PC-9 (cell line): Measurements from ENCODE around the gene ZC3HAV1. TPM values are rescaled to one million over a fixed set of nuclear protein-coding genes. Genes with fewer than 3 reads are reported as not detected.
A peak's percentile ranks its signal among the peaks of the same experiment; 100 is the strongest.

ENCODE experiments used
- BruUV-seq: library from RNA; stranded (reverse); fragments of 400-500 nt; replicated peaks from 2 replicates; lab custom pipeline; 2021; lab: Mats Ljungman, UMichigan
- CTCF ChIA-PET: fragments of 300-600 bp; sonication (Branson Sonifier 250); formaldehyde crosslinking; loops from one replicate; lab custom pipeline; 2022; ENCODE audit warnings: antibody characterized with exemption; lab: Charles Lee
- POLR2A ChIA-PET: fragments of 300-600 bp; sonication (Branson Sonifier 250); formaldehyde crosslinking; loops from one replicate; lab custom pipeline; 2022; ENCODE audit warnings: antibody characterized with exemption; ENCODE audit not compliant: unreplicated experiment; lab: Charles Lee
- DNase-seq, 2 experiments: peaks; one replicate each; pipeline versions ENCODE4 v3.0.0 to v3.0.0-alpha.2; 2015 to 2022; ENCODE audit warnings: mixed read lengths in 1 of 2
- H2AFZ ChIP-seq: fragments of 200-600 bp; sonication (generic); 2 replicates; pipeline ENCODE4 v1.8.1; 2017; ENCODE audit warnings: antibody characterized with exemption
- H3F3A ChIP-seq: fragments of 200-600 bp; sonication (generic); 2 replicates; pipeline ENCODE4 v1.8.1; 2017; ENCODE audit warnings: antibody characterized with exemption, mild to moderate bottlenecking, low read depth; ENCODE audit not compliant: insufficient read depth
- H3K27ac ChIP-seq: fragments of 200-600 bp; sonication (generic); 2 replicates; pipeline ENCODE4 v1.6.1; 2016; ENCODE audit warnings: mixed run types
- H3K27me3 ChIP-seq: fragments of 200-600 bp; sonication (generic); 2 replicates; pipeline ENCODE4 v1.6.1; 2016; ENCODE audit warnings: low read depth, mixed run types; ENCODE audit not compliant: insufficient read depth
- H3K36me3 ChIP-seq: fragments of 200-600 bp; sonication (generic); 2 replicates; pipeline ENCODE4 v1.6.1; 2016; ENCODE audit warnings: low read depth, mixed run types
- H3K4me1 ChIP-seq: fragments of 200-600 bp; sonication (generic); replicated peaks from 2 replicates; pipeline ENCODE4 v1.6.1; 2016; ENCODE audit warnings: mixed run types; ENCODE audit not compliant: insufficient read depth
- H3K4me2 ChIP-seq: fragments of 200-600 bp; sonication (generic); 2 replicates; pipeline ENCODE4 v1.6.1; 2017; ENCODE audit warnings: mixed run types
- H3K4me3 ChIP-seq: fragments of 200-600 bp; sonication (generic); 2 replicates; pipeline ENCODE4 v1.6.1; 2016; ENCODE audit warnings: mixed run types
- H3K79me2 ChIP-seq: fragments of 200-600 bp; sonication (generic); 2 replicates; pipeline ENCODE4 v1.6.1; 2017; ENCODE audit warnings: low read depth, mixed run types
- H3K9me2 ChIP-seq: fragments of 200-600 bp; sonication (generic); 2 replicates; pipeline ENCODE4 v1.8.1; 2017; ENCODE audit warnings: mild to moderate bottlenecking; ENCODE audit not compliant: insufficient read depth
- H3K9me3 ChIP-seq: fragments of 200-600 bp; sonication (generic); 2 replicates; pipeline ENCODE4 v1.8.1; 2016; ENCODE audit warnings: low read depth; ENCODE audit not compliant: insufficient read depth
- H4K20me1 ChIP-seq: fragments of 200-600 bp; sonication (generic); 2 replicates; pipeline ENCODE4 v1.8.1; 2017; ENCODE audit not compliant: insufficient read depth
- CTCF ChIP-seq: fragments of 200-600 bp; sonication (generic); conservative IDR thresholded peaks from 2 replicates; pipeline ENCODE4 v1.6.1; 2017; ENCODE audit warnings: mixed run types, antibody characterized with exemption, mild to moderate bottlenecking, moderate library complexity
- EZH2 ChIP-seq: fragments of 200-600 bp; sonication (generic); IDR thresholded peaks from 2 replicates; pipeline ENCODE4 v1.8.0; 2017; ENCODE audit warnings: antibody characterized with exemption, low read depth
- intact Hi-C: fragments of 100-400 bp; cut with micrococcal nuclease; formaldehyde crosslinking; loops from one replicate; pipeline ENCODE4 v1.10.0; 2022; ENCODE audit not compliant: unreplicated experiment
- total RNA-seq: library from RNA; stranded (reverse); gene quantifications from 2 replicates; pipeline ENCODE4 v1.2.3, GENCODE V29; 2021

The ZC3HAV1 gene
- total RNA-seq, 1 experiment from 2014 or later, result 36.7 TPM

GRCh38 chr7:139016931-139017511 is 92.5 kb downstream of the ZC3HAV1 start:
- Histone ChIP-seq H3K4me3 (no peak overlapping the region), H3K9me3 (no peaks in the 10 kb centered on the region), H2AFZ (no peak overlapping the region), H3K4me2 (no peak overlapping the region), H3K27ac (no peak overlapping the region), H3K9me2 (no peaks in the 10 kb centered on the region), H3K27me3 (no peaks in the 10 kb centered on the region), H3K79me2 (no peaks in the 10 kb centered on the region), H3F3A (peaks cover 22% of the 10 kb centered on the region; the same call in 1 of the 2 replicates), H3K4me1 (no peaks in the 10 kb centered on the region), H4K20me1 (no peaks in the 10 kb centered on the region; the same call in 1 of the 2 replicates), H3K36me3 (no peaks in the 10 kb centered on the region)
- TF ChIP-seq CTCF, result peak; percentile 83
- no peak for TF ChIP-seq EZH2
- DNase-seq, result peak; percentile 51 to 56
- intact Hi-C loops, result loop anchor here (1.0 kb wide), 1 partner anchor 58 kb away; no protein-coding TSS in a partner anchor
- ChIA-PET POLR2A (interaction anchor here (0.6 kb wide), 2 partner anchors 19 to 31 kb away, joined by 4 read pairs; no protein-coding TSS in a partner anchor), CTCF (interaction anchor here (0.6 to 1.1 kb wide), 6 partner anchors 12 to 986 kb away, joined by 3 to 13 read pairs (median 8); no protein-coding TSS in a partner anchor)
- BruUV-seq, result no TSS peak

- H3K36me3 ChIP-seq, result no peaks in the 10 kb centered on the region
- TF ChIP-seq EZH2 (no peak), CTCF (no peak)
- POLR2A ChIA-PET, result no interaction called here
- H3K27ac ChIP-seq, result no peak overlapping the region
- H4K20me1 ChIP-seq, result no peaks in the 10 kb centered on the region
- no TSS peak for BruUV-seq
- H3K27me3 ChIP-seq, result no peaks in the 10 kb centered on the region
- no peak overlapping the region for H3K4me3 ChIP-seq
- no peaks in the 10 kb centered on the region for H3F3A ChIP-seq
- H3K9me3 ChIP-seq, result no peaks in the 10 kb centered on the region; the same call in 1 of the 2 replicates
- no peak overlapping the region for H3K4me2 ChIP-seq
- intact Hi-C loops, result no loop called here
- H3K4me1 ChIP-seq, result no peaks in the 10 kb centered on the region
- H3K9me2 ChIP-seq, result no peaks in the 10 kb centered on the region
- CTCF ChIA-PET, result no interaction called here
- no peaks in the 10 kb centered on the region for H3K79me2 ChIP-seq
- DNase-seq, result no peak
- no peak overlapping the region for H2AFZ ChIP-seq
These were observed 98.1 kb downstream of the ZC3HAV1 start for GRCh38 chr7:139011373-139011772.

- no peak for DNase-seq
- no peaks in the 10 kb centered on the region for H3F3A ChIP-seq
- no peak overlapping the region for H2AFZ ChIP-seq
- TF ChIP-seq EZH2 (no peak), CTCF (no peak)
- peaks cover 4% of the 10 kb centered on the region for H3K9me3 ChIP-seq
- H3K4me1 ChIP-seq, result no peaks in the 10 kb centered on the region
- ChIA-PET POLR2A (interaction anchor here (0.7 kb wide), 1 partner anchor 25 kb away, joined by 8 read pairs; no protein-coding TSS in a partner anchor), CTCF (no interaction called here)
- H3K27ac ChIP-seq, result no peak overlapping the region
- no peak overlapping the region for H3K4me3 ChIP-seq
- BruUV-seq, result no TSS peak
- H3K27me3 ChIP-seq, result no peaks in the 10 kb centered on the region
- H3K36me3 ChIP-seq, result no peaks in the 10 kb centered on the region
- H4K20me1 ChIP-seq, result no peaks in the 10 kb centered on the region
- no peak overlapping the region for H3K4me2 ChIP-seq
- no peaks in the 10 kb centered on the region for H3K9me2 ChIP-seq
- intact Hi-C loops, result no loop called here
- H3K79me2 ChIP-seq, result no peaks in the 10 kb centered on the region
These were observed 105.0 kb downstream of the ZC3HAV1 start for GRCh38 chr7:139004321-139005090.
